Kidney (tissue), 14 donors: ENCODE data around the gene XAGE1A. TPM values are rescaled to one million over a fixed set of nuclear protein-coding genes. Genes with fewer than 3 reads are reported as not detected.
A peak's percentile ranks its signal among the peaks of the same experiment; 100 is the strongest.
"Not testable (repeated sequence)": the region's sequence is repeated elsewhere in the genome, so short reads cannot be mapped to it uniquely, and the experiment has no call there.

Experiments
- DNase-seq, 5 donors: peaks; one replicate each; pipeline ENCODE4 v3.0.0-alpha.2; 2013 to 2020
- FAIRE-seq: peaks from 2 replicates; lab custom pipeline; 2012; peaks lifted over from hg19 to GRCh38; lab: Jason Lieb, UNC
- H3K27ac ChIP-seq, 2 donors: one replicate each; pipeline ENCODE4 v1.7.0; 2013; ENCODE audit warnings: low read depth in 2 of 2, low read length in 2 of 2, inconsistent platforms in 1 of 2
- H3K27me3 ChIP-seq: one replicate; pipeline ENCODE4 v1.7.1; 2013; ENCODE audit warnings: low read length, inconsistent platforms; ENCODE audit not compliant: control insufficient read depth, insufficient read depth
- H3K36me3 ChIP-seq, 3 donors: one replicate each; pipeline versions ENCODE4 v1.7.0 to v1.7.1; 2013; ENCODE audit warnings: low read length in 3 of 3, control low read depth in 1 of 3, inconsistent platforms in 1 of 3; ENCODE audit not compliant: insufficient read depth in 3 of 3, control insufficient read depth in 2 of 3
- H3K4me1 ChIP-seq, 3 donors: one replicate each; pipeline versions ENCODE4 v1.7.0 to v1.7.1; 2013; ENCODE audit warnings: low read length in 3 of 3, inconsistent platforms in 1 of 3, low read depth in 1 of 3; ENCODE audit not compliant: control insufficient read depth in 2 of 3, insufficient read depth in 2 of 3
- H3K4me3 ChIP-seq, 3 donors: one replicate each; pipeline versions ENCODE4 v1.7.0 to v1.8.1; 2013; ENCODE audit warnings: low read length in 3 of 3, control low read depth in 1 of 3, inconsistent platforms in 1 of 3
- H3K9ac ChIP-seq, 3 donors: one replicate each; pipeline versions ENCODE4 v1.7.0 to v1.7.1; 2013; ENCODE audit warnings: low read length in 3 of 3, control low read depth in 1 of 3, inconsistent platforms in 1 of 3
- H3K9me3 ChIP-seq, 3 donors: one replicate each; pipeline versions ENCODE4 v1.7.0 to v1.7.1; 2013; ENCODE audit warnings: low read length in 3 of 3, control low read depth in 1 of 3, inconsistent platforms in 1 of 3; ENCODE audit not compliant: control insufficient read depth in 2 of 3, insufficient read depth in 1 of 3
- intact Hi-C: fragments of 100-400 bp; cut with DNase I; formaldehyde crosslinking; loops from one replicate; pipeline ENCODE4 v1.11.1; 2022
- polyA plus RNA-seq: library from polyadenylated mRNA; stranded (reverse); fragments of 350-450 nt; fragmentation: Illumina TruSeq; extraction: RNeasy Lipid Tissue Mini Kit (QIAGEN cat#74804); gene quantifications from one replicate; pipeline ENCODE4 v1.2.3, GENCODE V29; 2014; ENCODE audit warnings: low read depth, low replicate concordance; ENCODE audit not compliant: insufficient read depth
- total RNA-seq: library from RNA; stranded (reverse); fragmentation: NEBNext Ultra II Directional; extraction: Animal tissue kit (Norgen Biotek cat#: 25700); gene quantifications from one replicate; pipeline ENCODE4 v1.2.1, GENCODE V29; 2021
- TF ChIP-seq, protein P1 (sequence below): IDR thresholded peaks from 3 replicates; pipeline ENCODE4 v1.5.1; 2012; ENCODE audit warnings: mild to moderate bottlenecking, moderate library complexity, borderline replicate concordance; ENCODE audit not compliant: insufficient read depth; ENCODE audit errors: extremely low read depth
- donor health status: control.
- donor health status: control.
- donor health status: control.
- donor health status: control.
- donor health status: control.
- donor health status: DM: yes; HTN: yes; CAD: no.
- donor health status: Normal renal cell carcinoma (clear cell type).

Gene XAGE1A
- total and polyA plus RNA-seq, 2 donors from 2014 or later = not detected

DNA sequence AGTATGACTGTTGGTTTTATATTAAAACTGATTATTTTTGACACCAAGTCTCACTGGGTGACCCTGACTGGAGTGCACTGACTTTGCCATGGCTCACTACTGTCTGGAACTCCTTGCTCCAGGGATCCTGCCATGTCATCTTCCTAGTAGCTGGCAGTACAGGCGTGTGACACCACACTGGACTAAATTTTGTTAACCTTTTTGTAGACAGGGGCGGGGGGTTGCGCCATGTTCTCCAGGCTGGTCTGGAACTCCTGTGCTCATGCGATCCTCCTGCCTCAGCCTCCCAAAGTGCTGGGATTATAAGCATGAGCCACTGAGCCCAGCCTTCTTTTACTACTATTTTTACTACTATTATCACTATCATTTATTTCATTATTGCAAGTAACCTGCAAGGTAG is 8.9 kb downstream of the XAGE1A start:
- no peak overlapping the region for H3K27ac ChIP-seq
- H3K27me3 ChIP-seq = peaks cover 3% of the 10 kb centered on the region
- H3K9ac ChIP-seq = no peak overlapping the region
- TF ChIP-seq, protein P1, sequence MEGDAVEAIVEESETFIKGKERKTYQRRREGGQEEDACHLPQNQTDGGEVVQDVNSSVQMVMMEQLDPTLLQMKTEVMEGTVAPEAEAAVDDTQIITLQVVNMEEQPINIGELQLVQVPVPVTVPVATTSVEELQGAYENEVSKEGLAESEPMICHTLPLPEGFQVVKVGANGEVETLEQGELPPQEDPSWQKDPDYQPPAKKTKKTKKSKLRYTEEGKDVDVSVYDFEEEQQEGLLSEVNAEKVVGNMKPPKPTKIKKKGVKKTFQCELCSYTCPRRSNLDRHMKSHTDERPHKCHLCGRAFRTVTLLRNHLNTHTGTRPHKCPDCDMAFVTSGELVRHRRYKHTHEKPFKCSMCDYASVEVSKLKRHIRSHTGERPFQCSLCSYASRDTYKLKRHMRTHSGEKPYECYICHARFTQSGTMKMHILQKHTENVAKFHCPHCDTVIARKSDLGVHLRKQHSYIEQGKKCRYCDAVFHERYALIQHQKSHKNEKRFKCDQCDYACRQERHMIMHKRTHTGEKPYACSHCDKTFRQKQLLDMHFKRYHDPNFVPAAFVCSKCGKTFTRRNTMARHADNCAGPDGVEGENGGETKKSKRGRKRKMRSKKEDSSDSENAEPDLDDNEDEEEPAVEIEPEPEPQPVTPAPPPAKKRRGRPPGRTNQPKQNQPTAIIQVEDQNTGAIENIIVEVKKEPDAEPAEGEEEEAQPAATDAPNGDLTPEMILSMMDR = no peak
- no peaks in the 10 kb centered on the region for H3K4me1 ChIP-seq
- no peaks in the 10 kb centered on the region for H3K36me3 ChIP-seq
- intact Hi-C loops = no loop called here
- DNase-seq = peak in 1 of 5 donors; percentile 15
- no peak for FAIRE-seq
- no peaks in the 10 kb centered on the region for H3K9me3 ChIP-seq
- no peak overlapping the region for H3K4me3 ChIP-seq

DNA sequence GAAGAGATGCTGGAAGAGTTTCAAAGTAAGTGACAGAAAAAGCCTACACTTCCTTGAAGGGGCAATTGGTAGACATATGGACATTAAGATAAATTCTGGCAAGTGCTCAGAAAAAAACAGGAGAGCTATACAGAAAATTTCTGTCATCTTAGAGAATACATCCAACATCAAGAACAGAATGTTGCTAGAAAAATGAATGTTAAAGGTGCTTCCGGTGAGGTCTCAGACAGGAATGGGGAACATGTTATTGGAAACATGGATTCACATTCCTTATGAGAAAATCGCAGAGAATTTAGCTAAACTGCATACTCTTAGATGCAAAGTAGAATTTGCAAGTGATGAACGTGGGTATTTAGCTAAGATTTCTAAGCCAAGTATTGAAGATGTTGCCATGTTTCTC is 11.7 kb downstream of the XAGE1A start:
- no peak overlapping the region for H3K4me3 ChIP-seq
- H3K4me1 ChIP-seq = no peaks in the 10 kb centered on the region
- H3K36me3 ChIP-seq = no peaks in the 10 kb centered on the region
- no peaks in the 10 kb centered on the region for H3K9me3 ChIP-seq
- TF ChIP-seq, protein P1 = no peak
- no peak for FAIRE-seq
- no peak overlapping the region for H3K27ac ChIP-seq
- no peak for DNase-seq
- no peak overlapping the region for H3K9ac ChIP-seq
- H3K27me3 ChIP-seq = peaks cover 3% of the 10 kb centered on the region
- intact Hi-C loops = no loop called here

GRCh38 chrX:52509916-52510315 is 14.3 kb downstream of the XAGE1A start:
- Histone ChIP-seq H3K27ac (no peak overlapping the region), H3K9me3 (no peaks in the 10 kb centered on the region), H3K9ac (no peak overlapping the region), H3K4me1 (no peaks in the 10 kb centered on the region), H3K4me3 (no peak overlapping the region), H3K27me3 (no peaks in the 10 kb centered on the region), H3K36me3 (no peaks in the 10 kb centered on the region)
- DNase-seq (peak in 1 of 5 donors; percentile 9), FAIRE-seq (no peak)
- intact Hi-C loops = no loop called here
- TF ChIP-seq, protein P1 = no peak

GRCh38 chrX:52511126-52511525 is 15.5 kb downstream of the XAGE1A start:
- H3K4me3 ChIP-seq, H3K27ac ChIP-seq: not testable (repeated sequence)

GRCh38 chrX:52516110-52516986 is 20.7 kb downstream of the XAGE1A start:
- H3K4me3 ChIP-seq, H3K4me1 ChIP-seq, H3K27ac ChIP-seq, DNase-seq, H3K36me3 ChIP-seq, FAIRE-seq, H3K27me3 ChIP-seq, H3K9ac ChIP-seq, H3K9me3 ChIP-seq, intact Hi-C loops: not testable (repeated sequence)

More at GRCh38 chrX:52511126-52511525, 15.5 kb downstream of the XAGE1A start:
- H3K36me3 ChIP-seq, H3K9me3 ChIP-seq, intact Hi-C loops, DNase-seq, H3K9ac ChIP-seq, H3K27me3 ChIP-seq, H3K4me1 ChIP-seq, FAIRE-seq: not testable (repeated sequence)

GRCh38 chrX:52516987-52517325 is 21.3 kb downstream of the XAGE1A start, which contains the start of gene XAGE1B:
XAGE1B (minus strand) TSS chrX:52517063; CDS start chrX:52515527, 1,536 bp downstream.
- H3K4me3 ChIP-seq, H3K27me3 ChIP-seq, H3K9ac ChIP-seq, H3K27ac ChIP-seq, H3K4me1 ChIP-seq, DNase-seq, H3K36me3 ChIP-seq, H3K9me3 ChIP-seq, intact Hi-C loops, FAIRE-seq: not testable (repeated sequence)
